Loucy (cell line): ENCODE results near the gene SMAD3.

Experiments used
- CTCF ChIP-seq: fragments of 200-600 bp; sonication (generic); conservative IDR thresholded peaks from 2 replicates; pipeline ENCODE4 v1.5.1; 2014; ENCODE audit warnings: mild to moderate bottlenecking, antibody characterized with exemption, low read length
- EZH2phosphoT487 ChIP-seq: fragments of 200-600 bp; IDR thresholded peaks from 2 replicates; pipeline ENCODE4 v1.6.1; 2018; ENCODE audit warnings: antibody characterized with exemption, mild to moderate bottlenecking, moderate library complexity, borderline replicate concordance

- TF ChIP-seq CTCF (no peak), EZH2phosphoT487 (no peak)
These were observed 68.9 kb downstream of the SMAD3 start for GRCh38 chr15:67134067-67134838.
